Endometrial microvascular endothelial cells (primary cell): ENCODE results near the gene ARHGAP6. TPM values are rescaled to one million over a fixed set of nuclear protein-coding genes. Genes with fewer than 3 reads are reported as not detected.

Experiments
- in situ Hi-C: cut with HindIII; loops from 2 replicates; pipeline ENCODE4 v1.10.0; 2017; ENCODE audit warnings: low sequenced_read_pairs, low pct_unique_long_range_greater_than_20kb; ENCODE audit errors: inconsistent ontology term
- total RNA-seq: library from RNA; depleted of rRNA; stranded (reverse); fragments of >200 nt; gene quantifications from one replicate; pipeline ENCODE4 v1.2.3, GENCODE V29; 2015; ENCODE audit errors: inconsistent ontology term

The ARHGAP6 gene
- total RNA-seq, 1 donor from 2014 or later: 1.4 TPM

GRCh38 chrX:11478026-11478425 lies 187.7 kb downstream of the ARHGAP6 start:
- in situ Hi-C loops: no loop called here

GRCh38 chrX:11474576-11474975 lies 191.1 kb downstream of the ARHGAP6 start:
- in situ Hi-C loops: no loop called here

GRCh38 chrX:11474021-11474420 lies 191.7 kb downstream of the ARHGAP6 start:
- in situ Hi-C loops: no loop called here

GRCh38 chrX:11472879-11473278 lies 192.8 kb downstream of the ARHGAP6 start:
- in situ Hi-C loops: no loop called here

GRCh38 chrX:11472381-11472780 lies 193.3 kb downstream of the ARHGAP6 start:
- in situ Hi-C loops: no loop called here

- in situ Hi-C loops: no loop called here
Measured at GRCh38 chrX:11470250-11470974, 195.3 kb downstream of the ARHGAP6 start.

GRCh38 chrX:11465648-11466411 lies 199.9 kb downstream of the ARHGAP6 start:
- in situ Hi-C loops: no loop called here

- in situ Hi-C loops: no loop called here
Measured at GRCh38 chrX:11464836-11465463, 200.8 kb downstream of the ARHGAP6 start.

- in situ Hi-C loops: no loop called here
Measured at GRCh38 chrX:11464380-11464779, 201.3 kb downstream of the ARHGAP6 start.

GRCh38 chrX:11462648-11463047 lies 203.1 kb downstream of the ARHGAP6 start:
- in situ Hi-C loops: no loop called here

GRCh38 chrX:11462136-11462535 lies 203.6 kb downstream of the ARHGAP6 start:
- in situ Hi-C loops: no loop called here

GRCh38 chrX:11461201-11462001 lies 204.3 kb downstream of the ARHGAP6 start:
- in situ Hi-C loops: no loop called here

- in situ Hi-C loops: no loop called here
Measured at GRCh38 chrX:11460347-11460746, 205.4 kb downstream of the ARHGAP6 start.

GRCh38 chrX:11458170-11458569 lies 207.6 kb downstream of the ARHGAP6 start:
- in situ Hi-C loops: no loop called here

- in situ Hi-C loops: no loop called here
Measured at GRCh38 chrX:11451151-11451550, 214.6 kb downstream of the ARHGAP6 start.

GRCh38 chrX:11450354-11450753 lies 215.4 kb downstream of the ARHGAP6 start:
- in situ Hi-C loops: no loop called here

GRCh38 chrX:11449613-11450012 lies 216.1 kb downstream of the ARHGAP6 start:
- in situ Hi-C loops: no loop called here

GRCh38 chrX:11447418-11447817 lies 218.3 kb downstream of the ARHGAP6 start:
- in situ Hi-C loops: no loop called here

- in situ Hi-C loops: no loop called here
Measured at GRCh38 chrX:11446949-11447348, 218.8 kb downstream of the ARHGAP6 start.
